Measurements from ENCODE around the gene MUS81.
"Not testable (repeated sequence)": the region's sequence is repeated elsewhere in the genome, so short reads cannot be mapped to it uniquely, and the experiment has no call there.

The MUS81 gene

GRCh38 chr11:65873318-65874156, 13.3 kb downstream of the MUS81 start:
- DNase-seq, result no peak

- DNase-seq, result no peak
These were observed 19.4 kb downstream of the MUS81 start, which contains the start of gene CTSW for GRCh38 chr11:65879617-65880016. Gene CTSW (plus strand): TSS chr11:65879837. CDS start chr11:65879855, 18 bp downstream.

GRCh38 chr11:65880027-65880426, 19.8 kb downstream of the MUS81 start:
- no peak for DNase-seq

- no peak for DNase-seq
These were observed 20.7 kb downstream of the MUS81 start for GRCh38 chr11:65880844-65881421.

GRCh38 chr11:65882120-65883057, 22.2 kb downstream of the MUS81 start:
- DNase-seq, result no peak

GRCh38 chr11:65883058-65883761, 23.0 kb downstream of the MUS81 start:
- no peak for DNase-seq

- no peak for DNase-seq
These were observed 23.8 kb downstream of the MUS81 start for GRCh38 chr11:65883786-65884715.

GRCh38 chr11:65884716-65885092, 24.5 kb downstream of the MUS81 start:
- DNase-seq, result no peak

GRCh38 chr11:65885231-65885630, 25.0 kb downstream of the MUS81 start:
- no peak for DNase-seq

- DNase-seq, result no peak
These were observed 25.7 kb downstream of the MUS81 start for GRCh38 chr11:65885808-65886536.

- no peak for DNase-seq
These were observed 26.8 kb downstream of the MUS81 start for GRCh38 chr11:65886826-65887722.

GRCh38 chr11:65887723-65888162, 27.5 kb downstream of the MUS81 start:
- no peak for DNase-seq

- DNase-seq, result peak; percentile 91
These were observed 28.1 kb downstream of the MUS81 start, which contains the start of gene FIBP for GRCh38 chr11:65888163-65888814. Gene FIBP (minus strand): TSS chr11:65888471. CDS start chr11:65888418, 53 bp downstream.

- DNase-seq, result peak; percentile 89
These were observed 30.3 kb downstream of the MUS81 start, which contains the start of gene CCDC85B for GRCh38 chr11:65890324-65891218. Gene CCDC85B (plus strand): TSS chr11:65890673. CDS start chr11:65890784, 111 bp downstream.

- no peak for DNase-seq
These were observed 31.2 kb downstream of the MUS81 start for GRCh38 chr11:65891219-65892136.

- DNase-seq, result not testable (repeated sequence)
These were observed 31.9 kb downstream of the MUS81 start for GRCh38 chr11:65892137-65892540.

Measured in DMS79 (cell line).